ENCODE data around the gene RAB5IF. TPM values are rescaled to one million over a fixed set of nuclear protein-coding genes. Genes with fewer than 3 reads are reported as not detected.

The RAB5IF gene
- total and polyA plus RNA-seq, 2 of the 13 experiments (the other 11 are each of a cell fraction or from before 2014, with no cell fraction given), result 261 to 305 TPM

DNA sequence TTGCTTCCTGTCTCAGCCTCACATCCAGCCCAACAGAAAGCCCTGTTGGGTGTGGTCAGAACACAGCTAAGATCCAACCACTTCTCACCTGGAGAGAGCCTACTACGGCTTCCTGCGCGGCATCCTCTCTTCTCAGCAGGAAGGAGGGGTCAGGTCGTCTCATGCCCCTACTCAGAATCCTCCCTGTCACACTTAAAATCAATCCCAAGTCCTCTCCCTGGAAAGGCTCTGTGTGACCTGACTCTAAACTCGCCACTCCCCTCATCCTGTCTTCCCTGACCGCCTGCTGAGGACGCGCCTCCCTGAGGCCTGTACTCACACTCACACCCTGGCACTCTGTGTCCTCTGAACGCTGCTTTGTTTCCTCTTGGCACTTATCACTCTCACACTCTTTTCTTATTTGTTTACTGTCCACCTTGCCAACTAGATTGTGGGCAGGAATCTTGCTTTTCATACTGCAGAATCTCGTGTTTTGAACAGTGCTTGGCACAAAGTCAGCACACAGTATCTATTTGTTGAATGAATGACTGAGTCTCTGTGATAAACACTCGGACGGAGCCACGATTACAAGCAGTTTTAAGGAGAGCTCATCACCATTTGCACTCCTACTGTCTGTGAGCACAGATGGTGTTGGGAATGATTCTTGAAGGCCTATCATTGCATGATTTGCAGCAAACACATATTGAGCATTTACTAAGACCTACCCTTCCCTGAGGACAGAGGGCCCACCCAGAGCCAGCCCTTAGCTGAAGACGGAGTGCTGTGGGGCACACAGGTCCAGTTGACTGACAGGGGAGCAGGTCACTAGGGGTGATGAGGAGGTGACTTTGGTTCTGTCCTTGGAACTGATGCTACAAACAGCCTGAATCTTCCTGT, 18.7 kb downstream of the RAB5IF start (continued):
- TF ChIP-seq ZNF44 (CRISPR knock-in tag; IDR thresholded peaks at IDR 0.05), result no peak
- TF ChIP-seq, protein P1, sequence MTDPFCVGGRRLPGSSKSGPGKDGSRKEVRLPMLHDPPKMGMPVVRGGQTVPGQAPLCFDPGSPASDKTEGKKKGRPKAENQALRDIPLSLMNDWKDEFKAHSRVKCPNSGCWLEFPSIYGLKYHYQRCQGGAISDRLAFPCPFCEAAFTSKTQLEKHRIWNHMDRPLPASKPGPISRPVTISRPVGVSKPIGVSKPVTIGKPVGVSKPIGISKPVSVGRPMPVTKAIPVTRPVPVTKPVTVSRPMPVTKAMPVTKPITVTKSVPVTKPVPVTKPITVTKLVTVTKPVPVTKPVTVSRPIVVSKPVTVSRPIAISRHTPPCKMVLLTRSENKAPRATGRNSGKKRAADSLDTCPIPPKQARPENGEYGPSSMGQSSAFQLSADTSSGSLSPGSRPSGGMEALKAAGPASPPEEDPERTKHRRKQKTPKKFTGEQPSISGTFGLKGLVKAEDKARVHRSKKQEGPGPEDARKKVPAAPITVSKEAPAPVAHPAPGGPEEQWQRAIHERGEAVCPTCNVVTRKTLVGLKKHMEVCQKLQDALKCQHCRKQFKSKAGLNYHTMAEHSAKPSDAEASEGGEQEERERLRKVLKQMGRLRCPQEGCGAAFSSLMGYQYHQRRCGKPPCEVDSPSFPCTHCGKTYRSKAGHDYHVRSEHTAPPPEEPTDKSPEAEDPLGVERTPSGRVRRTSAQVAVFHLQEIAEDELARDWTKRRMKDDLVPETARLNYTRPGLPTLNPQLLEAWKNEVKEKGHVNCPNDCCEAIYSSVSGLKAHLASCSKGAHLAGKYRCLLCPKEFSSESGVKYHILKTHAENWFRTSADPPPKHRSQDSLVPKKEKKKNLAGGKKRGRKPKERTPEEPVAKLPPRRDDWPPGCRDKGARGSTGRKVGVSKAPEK (CRISPR knock-in tag; IDR thresholded peaks at IDR 0.05; ENCODE audit: borderline replicate concordance), result 0 out of 2 replicates have a peak, but pooled peaks have one; percentile 31
- TF ChIP-seq ZNF121 (CRISPR knock-in tag; IDR thresholded peaks at IDR 0.05), result no peak

- in situ Hi-C loops (cut with HindIII; ENCODE audit: extremely low pct_ligation_motif_present, low pct_unique_long_range_greater_than_20kb) (no loop called here), intact Hi-C loops (cut with micrococcal nuclease; ENCODE audit: unreplicated experiment) (no loop called here)
- FAIRE-seq (no peak), ATAC-seq (no peak; the same call in 2 of the 3 replicates), DNase-seq (ENCODE audit: low spot score) (no peak)
- TF ChIP-seq ZNF460 (CRISPR knock-in tag; IDR thresholded peaks at IDR 0.05; ENCODE audit: borderline replicate concordance) (no peak), ZKSCAN8 (CRISPR knock-in tag; IDR thresholded peaks at IDR 0.05; ENCODE audit: borderline replicate concordance) (no peak), GZF1 (CRISPR knock-in tag; IDR thresholded peaks at IDR 0.05) (no peak), MAFK (conservative IDR thresholded peaks at IDR 0.05 in 1 of 2, IDR thresholded peaks at IDR 0.05 in 1 of 2; ENCODE audit: low read length in 2 of 2) (peak; percentile 25 to 57; a peak in 2 of 4 replicates), NCOR1 (IDR thresholded peaks at IDR 0.05; ENCODE audit: borderline replicate concordance, low read length) (no peak), RELA (CRISPR knock-in tag; IDR thresholded peaks at IDR 0.05) (no peak), MAFF (IDR thresholded peaks at IDR 0.05; ENCODE audit: low read depth, low read length) (peak; percentile 61; the same call in 1 of the 2 replicates), E2F1 (CRISPR knock-in tag; IDR thresholded peaks at IDR 0.05) (no peak), MAZ (IDR thresholded peaks at IDR 0.05; ENCODE audit: borderline replicate concordance, low read depth, low read length) (no peak), MAZ (CRISPR knock-in tag; IDR thresholded peaks at IDR 0.05; ENCODE audit: low read depth) (no peak)
- WGBS (ENCODE audit: low lambda C conversion rate), result 79% methylated on average over 2 of the region's 2 CpGs
- Histone ChIP-seq H3K4me3 (replicated peaks in 1 of 3; ENCODE audit: insufficient read depth in 1 of 3, low read depth in 2 of 3, low read length in 3 of 3) (no peak overlapping the region), H3K9ac (ENCODE audit: insufficient read depth, low read depth, low read length) (peak overlapping the region; percentile 48; the same call in 1 of the 2 replicates), H2AFZ (ENCODE audit: low read length) (no peak overlapping the region), H3K4me1 (ENCODE audit: insufficient read depth, low read length) (peaks cover 37% of the 10 kb centered on the region), H3K9me3 (ENCODE audit: low read length) (no peaks in the 10 kb centered on the region), H4K20me1 (ENCODE audit: insufficient read depth, low read length) (no peaks in the 10 kb centered on the region), H3K27me3 (ENCODE audit: control insufficient read depth in 1 of 2, insufficient read depth in 2 of 2, low read length in 2 of 2) (no peaks in the 10 kb centered on the region), H3K79me2 (ENCODE audit: insufficient read depth, low read length) (no peaks in the 10 kb centered on the region), H3K36me3 (replicated peaks in 1 of 2; ENCODE audit: control insufficient read depth in 1 of 2, insufficient read depth in 2 of 2, low read length in 2 of 2) (no peaks in the 10 kb centered on the region), H3K4me2 (ENCODE audit: low read depth, low read length) (peak overlapping the region; percentile 75), H3K27ac (ENCODE audit: extremely low read length, insufficient read depth, low read length) (no peak overlapping the region)
- POLR2A ChIA-PET, result interaction anchor here (0.7 to 4.5 kb wide), 5 partner anchors 8 to 120 kb away, joined by 3 to 52 read pairs (median 13); partner anchors contain the start of gene RAB5IF
- BruUV-seq (replicated peaks), result no TSS peak
- CTCF ChIA-PET (ENCODE audit: low intra/inter-chr PET ratio, low total read pairs), result no interaction called here
Observed at GRCh38 chr20:36624944-36625324, 19.4 kb downstream of the RAB5IF start.

All from HepG2 (cell line).